GM12892 (cell line): ENCODE measurements around the gene ARL13A. TPM values are rescaled to one million over a fixed set of nuclear protein-coding genes. Genes with fewer than 3 reads are reported as not detected.

ENCODE experiments used
- DNase-seq: peaks from one replicate; pipeline ENCODE4 v3.0.0; 2011; ENCODE audit not compliant: insufficient read length
- FAIRE-seq: peaks from 2 replicates; lab custom pipeline; 2011; peaks lifted over from hg19 to GRCh38; lab: Jason Lieb, UNC
- POLR2A ChIP-seq: IDR thresholded peaks from 2 replicates; pipeline ENCODE4 v1.6.1; 2011; ENCODE audit warnings: low read depth, low read length, control low read depth
- POLR2AphosphoS5 ChIP-seq: IDR thresholded peaks from 2 replicates; pipeline ENCODE4 v1.6.1; 2011; ENCODE audit warnings: low read depth, low read length, control low read depth
- TAF1 ChIP-seq: IDR thresholded peaks from 2 replicates; pipeline ENCODE4 v1.6.1; 2011; ENCODE audit warnings: low read depth, mild to moderate bottlenecking, control low read depth, low read length, borderline replicate concordance
- polyA plus RNA-seq: library from polyadenylated mRNA; unstranded; fragments of >200 nt; gene quantifications from one replicate; pipeline ENCODE4 v1.2.1, GENCODE V29; 2012; ENCODE audit warnings: missing spikeins, inconsistent platforms; ENCODE audit not compliant: missing spikeins

The ARL13A gene
- not detected for polyA plus RNA-seq

DNA sequence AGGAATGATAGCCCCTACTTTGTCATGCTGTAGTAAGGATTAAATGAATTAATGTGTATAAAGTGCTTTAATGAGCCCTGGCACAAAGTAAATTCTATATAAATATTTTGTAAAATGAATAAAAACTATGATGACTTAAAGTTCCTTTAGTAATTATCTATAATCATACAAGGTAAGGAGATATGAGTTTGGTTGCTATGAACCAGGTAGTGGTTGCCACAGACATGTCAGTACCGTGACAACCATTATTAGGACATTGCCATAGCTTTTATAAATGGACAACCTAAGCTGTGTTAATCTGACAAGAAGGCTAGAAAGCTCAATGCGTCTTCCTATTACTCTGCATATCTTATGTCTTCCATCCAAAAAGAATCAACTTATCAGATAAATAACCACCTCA lies at the start of gene ARL13A:
Gene ARL13A, plus strand, starts transcription at position 301 of the 400 bp plus-strand sequence. CDS start 3,982 bp downstream, outside the sequence.
- FAIRE-seq = no peak

DNA sequence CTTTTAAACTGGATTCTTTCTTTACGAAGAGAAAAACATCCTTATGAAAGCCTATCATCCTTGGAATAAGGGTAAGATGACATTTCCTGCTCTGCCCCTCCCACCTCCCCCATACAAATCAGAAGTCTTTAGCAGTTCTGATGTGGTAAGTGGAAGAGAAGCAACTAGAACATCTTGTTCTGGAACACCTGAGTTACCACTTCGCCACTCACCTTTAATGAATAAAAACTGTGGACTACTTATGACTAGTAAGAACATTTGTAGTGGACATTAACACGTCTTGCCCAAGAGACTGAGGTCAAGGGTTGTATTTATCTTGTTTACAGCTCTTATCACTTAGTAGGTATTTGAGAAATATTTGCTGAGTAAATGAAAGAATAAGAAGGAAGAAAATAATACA lies 45.1 kb upstream of the ARL13A start:
- FAIRE-seq (no peak), DNase-seq (no peak)
- TF ChIP-seq POLR2AphosphoS5 (no peak), POLR2A (no peak), TAF1 (no peak)

More for the DNA sequence above, at the start of gene ARL13A:
- DNase-seq = no peak
- TF ChIP-seq POLR2A (no peak), POLR2AphosphoS5 (no peak), TAF1 (no peak)

DNA sequence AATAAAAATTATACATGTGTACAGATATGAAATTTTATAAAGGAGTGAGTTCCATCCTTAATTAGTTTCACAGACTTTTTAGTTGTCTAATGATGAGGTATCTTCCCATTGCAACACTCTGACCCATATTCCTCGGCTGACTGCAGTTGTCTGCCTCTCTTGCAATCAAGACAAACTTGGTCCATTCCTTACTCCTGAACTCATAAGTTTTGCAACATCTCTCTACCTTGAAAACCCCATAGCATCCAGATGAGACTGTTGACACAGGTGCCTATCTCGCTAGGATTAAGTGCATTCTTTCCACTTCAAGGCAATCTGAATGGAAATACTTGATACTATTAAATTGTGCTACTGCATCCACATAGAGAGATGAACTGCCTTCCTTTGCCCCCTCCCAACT lies 43.1 kb upstream of the ARL13A start:
- TF ChIP-seq POLR2AphosphoS5 (no peak), POLR2A (no peak), TAF1 (no peak)
- DNase-seq (no peak), FAIRE-seq (no peak)

DNA sequence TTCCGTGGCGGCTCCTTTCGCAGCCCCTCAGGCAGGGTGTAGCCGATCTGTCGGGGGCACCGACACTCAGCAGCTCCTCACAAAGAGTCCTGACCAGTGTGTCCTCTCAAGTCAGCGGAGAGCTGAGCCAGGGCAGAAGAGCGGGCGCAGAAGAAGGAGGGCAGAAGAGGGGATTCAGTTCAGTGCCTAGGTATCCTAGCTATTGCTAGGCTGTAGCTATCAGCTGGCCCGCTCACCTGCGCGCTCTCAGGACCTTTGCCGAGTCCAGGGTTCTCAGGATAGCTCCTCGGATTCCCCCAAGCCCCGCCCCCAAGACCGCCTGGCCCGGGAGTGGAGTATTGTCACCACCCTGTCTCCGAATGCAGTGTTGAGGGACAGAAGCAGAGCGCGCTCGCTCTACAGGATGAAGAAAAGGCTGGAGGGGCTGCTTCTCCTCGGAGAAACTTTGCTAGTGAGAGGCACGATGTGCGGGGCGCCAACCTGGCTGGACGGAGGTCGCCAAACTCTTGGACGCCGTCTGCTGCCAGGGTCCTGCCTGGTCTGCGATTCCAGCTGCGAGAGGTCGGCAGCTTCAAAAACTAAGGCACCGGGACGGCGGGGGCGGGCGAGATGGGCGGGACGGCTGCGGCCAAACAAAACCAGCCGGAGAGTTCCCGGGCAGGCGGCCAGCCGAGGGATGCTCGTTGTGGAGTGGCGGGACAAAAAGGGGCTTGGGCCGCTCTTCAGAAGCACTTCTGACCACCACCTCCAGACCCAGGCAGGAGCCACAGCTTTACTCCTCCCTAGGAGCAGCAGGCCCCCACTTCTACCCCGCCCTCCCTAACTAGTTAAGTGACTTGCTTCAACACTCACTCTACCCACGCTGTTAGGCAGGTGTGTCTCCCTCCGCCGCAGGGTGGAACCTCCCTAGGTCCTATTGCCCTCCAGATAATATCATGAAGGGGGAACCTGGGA lies 40.6 kb upstream of the ARL13A start, which contains the start of gene XKRX:
Gene XKRX, minus strand, starts transcription at position 258 of the 954 bp plus-strand sequence. CDS start 613 bp downstream, outside the sequence.
- FAIRE-seq (peak; percentile 68), DNase-seq (peak; percentile 34)
- no peak for TF ChIP-seq POLR2A
- TF ChIP-seq POLR2AphosphoS5 = no peak
- no peak for TF ChIP-seq TAF1

DNA sequence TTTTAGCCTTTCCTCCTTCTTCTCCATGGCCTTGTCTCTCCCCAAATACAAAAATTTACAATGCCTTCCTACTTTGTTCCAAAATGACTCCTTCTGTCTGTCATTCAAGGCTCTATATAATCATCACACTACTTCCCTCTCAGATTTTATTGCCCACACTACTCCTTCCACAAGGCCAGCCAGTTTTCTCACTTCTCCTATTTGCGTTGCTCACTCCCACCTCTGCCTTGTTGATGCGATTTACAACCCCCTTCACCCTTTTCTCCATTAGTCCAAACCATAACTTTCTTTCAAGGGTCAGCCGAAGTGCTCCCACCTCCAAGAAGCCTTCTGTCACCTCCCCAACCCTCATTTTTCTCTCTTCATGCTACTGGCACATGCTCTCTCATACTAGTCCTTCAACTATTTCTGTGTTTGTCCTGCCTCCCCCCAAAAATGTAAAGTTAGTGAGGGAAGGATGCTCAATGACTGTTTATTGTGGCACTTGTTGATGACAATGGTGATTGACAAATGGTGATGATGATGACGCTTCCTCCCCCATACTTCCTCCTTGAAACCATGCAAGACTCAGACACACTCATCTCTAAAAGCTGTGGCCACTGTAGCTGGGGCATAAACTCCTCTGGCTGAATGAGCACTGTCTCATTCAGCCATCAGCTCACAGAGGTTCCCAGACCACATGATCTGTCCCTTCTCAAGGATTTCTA lies 38.1 kb upstream of the ARL13A start:
- TF ChIP-seq POLR2A = no peak; the same call in 1 of the 2 replicates
- TF ChIP-seq TAF1 = no peak
- TF ChIP-seq POLR2AphosphoS5 = no peak
- FAIRE-seq = peak; percentile 86
- DNase-seq = no peak

DNA sequence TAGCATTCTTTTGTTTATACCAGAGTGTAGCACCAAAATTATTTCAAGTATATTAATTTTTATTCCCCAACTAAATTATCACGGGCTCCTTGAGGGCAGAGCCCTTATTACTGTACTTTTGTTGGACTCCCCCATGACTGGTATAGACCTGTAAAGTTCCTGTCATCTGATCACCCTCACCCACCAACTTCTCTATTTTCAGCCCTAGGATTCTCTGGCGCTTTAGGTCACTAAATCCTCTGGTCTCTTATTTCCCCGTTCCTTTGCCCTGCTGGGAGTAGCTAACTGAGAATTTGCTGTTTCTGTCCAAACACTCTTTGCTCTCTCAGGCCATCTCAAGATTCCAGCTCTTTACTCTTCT lies 37.6 kb upstream of the ARL13A start:
- no peak for TF ChIP-seq TAF1
- TF ChIP-seq POLR2A = no peak
- no peak for TF ChIP-seq POLR2AphosphoS5
- no peak for DNase-seq
- FAIRE-seq = peak; percentile 40

DNA sequence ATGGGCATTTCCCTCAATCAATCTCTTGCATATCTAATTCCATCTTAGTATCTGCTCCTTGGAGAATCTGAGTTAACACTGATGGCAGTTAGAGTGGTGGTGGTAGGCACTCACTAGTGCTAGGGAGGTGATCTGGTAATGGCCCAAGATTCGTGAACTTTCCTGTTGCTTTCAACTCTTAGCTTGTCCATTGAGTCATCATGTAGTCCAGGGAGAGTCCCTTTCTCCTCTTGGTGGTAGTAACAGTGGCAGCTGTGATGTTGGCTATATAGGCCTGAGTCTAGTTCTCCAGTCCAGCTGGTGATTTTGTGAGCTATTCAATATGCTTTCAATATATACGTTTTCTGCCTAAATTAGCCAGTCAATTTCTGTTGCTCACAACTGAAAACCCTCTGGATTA lies 33.7 kb upstream of the ARL13A start:
- DNase-seq = no peak
- peak; percentile 36 for FAIRE-seq
- no peak for TF ChIP-seq POLR2AphosphoS5
- TF ChIP-seq POLR2A = no peak
- no peak for TF ChIP-seq TAF1

DNA sequence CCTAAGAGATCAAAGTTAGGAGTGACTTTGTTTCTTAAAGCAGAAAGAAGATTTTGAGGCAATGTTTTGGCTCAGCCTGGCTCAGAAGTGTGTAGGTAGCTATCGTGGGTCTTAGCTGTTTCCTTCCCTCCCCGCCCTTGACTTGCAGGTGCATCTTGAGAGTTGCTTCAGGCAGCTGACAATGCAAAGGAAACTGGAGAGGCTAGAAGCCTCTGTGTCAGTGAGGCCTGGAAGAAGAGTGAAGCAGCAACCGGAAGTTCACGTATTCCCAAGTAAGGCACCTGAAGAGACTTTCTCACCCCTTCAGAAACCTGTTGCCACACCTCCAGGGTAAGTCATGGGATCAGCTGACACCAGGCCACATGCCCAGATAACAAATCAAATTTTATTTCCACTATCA lies 30.2 kb upstream of the ARL13A start:
- FAIRE-seq = no peak
- DNase-seq = no peak
- TF ChIP-seq POLR2A = no peak
- no peak for TF ChIP-seq POLR2AphosphoS5
- no peak for TF ChIP-seq TAF1

DNA sequence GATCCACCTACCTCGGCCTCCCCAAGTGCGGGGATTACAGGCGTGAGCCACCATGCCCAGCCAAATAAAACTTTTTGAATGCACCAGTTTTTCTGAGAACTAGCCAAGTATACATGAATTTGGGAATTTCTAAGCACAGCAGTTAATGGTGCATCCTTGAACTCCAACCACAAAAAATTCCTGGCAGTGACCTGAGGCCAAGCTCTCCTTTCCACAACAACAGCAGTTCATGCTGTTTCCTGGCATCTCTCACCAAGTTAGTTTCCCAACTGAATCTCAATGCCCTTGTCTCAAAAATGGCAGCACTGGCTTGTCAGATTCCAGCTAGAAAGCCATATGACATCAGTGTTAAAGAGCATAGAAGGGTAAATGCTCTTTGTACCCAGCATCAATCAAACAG lies 24.9 kb upstream of the ARL13A start:
- FAIRE-seq (no peak), DNase-seq (no peak)
- TF ChIP-seq TAF1 (no peak), POLR2AphosphoS5 (no peak), POLR2A (no peak)

DNA sequence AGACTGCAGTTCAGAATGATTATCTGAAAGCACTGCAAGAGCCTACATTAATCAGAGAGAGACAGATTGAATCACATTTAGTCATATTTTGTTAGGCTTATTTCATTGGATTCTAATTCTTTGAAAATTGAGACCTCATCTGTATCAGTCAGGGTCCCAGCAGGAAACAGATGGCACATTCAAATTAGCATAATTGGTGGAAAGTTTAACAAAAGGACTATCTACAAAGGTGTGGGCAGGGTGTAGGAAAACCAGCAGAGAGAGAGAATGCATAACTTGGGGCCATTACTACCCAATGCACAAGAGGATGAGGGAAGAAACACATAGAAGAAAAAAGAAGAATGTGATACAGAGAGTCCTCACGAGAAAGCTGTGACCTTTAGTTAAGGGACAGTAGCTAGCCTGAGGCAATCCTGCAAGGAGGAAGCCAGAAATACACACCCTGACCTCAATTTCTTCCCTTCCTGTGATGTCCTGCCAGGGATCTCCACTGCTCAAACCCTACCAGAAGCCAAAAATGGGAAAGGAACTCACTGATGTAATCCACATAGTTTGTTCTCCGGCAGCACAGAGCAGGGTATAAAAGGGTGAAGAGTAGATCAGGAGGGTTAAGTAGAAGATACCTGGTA lies 23.1 kb upstream of the ARL13A start:
- no peak for DNase-seq
- FAIRE-seq = no peak
- TF ChIP-seq POLR2A = no peak
- no peak for TF ChIP-seq POLR2AphosphoS5
- TF ChIP-seq TAF1 = no peak

DNA sequence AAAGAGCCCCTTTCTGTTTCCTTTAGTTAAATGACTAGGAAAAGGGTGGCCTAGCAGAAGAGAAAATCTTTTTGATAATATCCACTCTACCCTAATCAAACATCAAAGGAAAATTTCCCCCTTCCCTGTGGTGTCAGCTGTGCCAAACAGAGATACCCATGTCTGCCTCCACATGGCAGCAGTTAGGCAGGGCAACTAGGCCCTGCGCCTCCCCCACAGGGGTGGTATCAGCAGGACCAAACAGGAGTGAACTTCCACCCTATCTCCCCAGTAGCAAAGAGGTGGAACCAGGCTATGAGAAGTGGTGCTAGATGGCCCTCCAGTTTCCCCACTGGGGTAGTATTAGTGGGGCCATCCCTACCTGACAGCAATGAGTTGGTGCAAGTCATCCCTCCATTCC lies 21.0 kb upstream of the ARL13A start:
- FAIRE-seq (no peak), DNase-seq (no peak)
- TF ChIP-seq POLR2AphosphoS5 (no peak), POLR2A (no peak), TAF1 (no peak)
